ENCODE data around the gene GBF1.
A peak's percentile ranks its signal among the peaks of the same experiment; 100 is the strongest.

Gene GBF1

GRCh38 chr10:102344067-102344466, 98.7 kb downstream of the GBF1 start:
- no peak for DNase-seq (ENCODE audit: low spot score)

- no peak for DNase-seq (ENCODE audit: low spot score)
Observed at GRCh38 chr10:102347236-102347828, 102.0 kb downstream of the GBF1 start.

GRCh38 chr10:102352066-102352715, 106.9 kb downstream of the GBF1 start:
- peak; percentile 13 for DNase-seq (ENCODE audit: low spot score)

GRCh38 chr10:102354451-102354850, 109.1 kb downstream of the GBF1 start:
- DNase-seq (ENCODE audit: low spot score), result no peak

GRCh38 chr10:102358712-102359382, 113.5 kb downstream of the GBF1 start:
- no peak for DNase-seq (ENCODE audit: low spot score)

- DNase-seq (ENCODE audit: low spot score), result no peak
Observed at GRCh38 chr10:102367441-102367840, 122.1 kb downstream of the GBF1 start.

GRCh38 chr10:102368077-102368476, 122.7 kb downstream of the GBF1 start:
- DNase-seq (ENCODE audit: low spot score), result no peak

- DNase-seq (ENCODE audit: low spot score), result no peak
Observed at GRCh38 chr10:102371295-102371694, 126.0 kb downstream of the GBF1 start.

- DNase-seq (ENCODE audit: low spot score), result no peak
Observed at GRCh38 chr10:102375250-102375649, 129.9 kb downstream of the GBF1 start.

- no peak for DNase-seq (ENCODE audit: low spot score)
Observed at GRCh38 chr10:102375867-102376266, 130.5 kb downstream of the GBF1 start.

- DNase-seq (ENCODE audit: low spot score), result no peak
Observed at GRCh38 chr10:102376901-102377300, 131.6 kb downstream of the GBF1 start.

- DNase-seq (ENCODE audit: low spot score), result no peak
Observed at GRCh38 chr10:102379383-102379782, 134.1 kb downstream of the GBF1 start.

GRCh38 chr10:102381983-102382382, 136.7 kb downstream of the GBF1 start:
- DNase-seq (ENCODE audit: low spot score), result no peak

- DNase-seq (ENCODE audit: low spot score), result no peak
Observed at GRCh38 chr10:102382871-102383270, 137.5 kb downstream of the GBF1 start.

GRCh38 chr10:102384053-102384452, 138.7 kb downstream of the GBF1 start:
- DNase-seq (ENCODE audit: low spot score), result no peak

GRCh38 chr10:102384606-102385429, 139.5 kb downstream of the GBF1 start:
- no peak for DNase-seq (ENCODE audit: low spot score)

- DNase-seq (ENCODE audit: low spot score), result no peak
Observed at GRCh38 chr10:102389894-102390293, 144.6 kb downstream of the GBF1 start.

- no peak for DNase-seq (ENCODE audit: low spot score)
Observed at GRCh38 chr10:102392306-102392705, 147.0 kb downstream of the GBF1 start.

- DNase-seq (ENCODE audit: low spot score), result no peak
Observed at GRCh38 chr10:102393411-102394078, 148.2 kb downstream of the GBF1 start.

GRCh38 chr10:102394079-102394800, 148.9 kb downstream of the GBF1 start:
- peak; percentile 81 for DNase-seq (ENCODE audit: low spot score)

- no peak for DNase-seq (ENCODE audit: low spot score)
Observed at GRCh38 chr10:102394801-102395399, 149.6 kb downstream of the GBF1 start.

Data from putamen (tissue), 1 donor.